ENCODE data around the gene TMTC4. TPM values are rescaled to one million over a fixed set of nuclear protein-coding genes. Genes with fewer than 3 reads are reported as not detected.
"Not testable (repeated sequence)": the region's sequence is repeated elsewhere in the genome, so short reads cannot be mapped to it uniquely, and the experiment has no call there.

Gene TMTC4
- total RNA-seq, 4 donors from 2014 or later = 12.5 to 28.5 (median 14.8) TPM

DNA sequence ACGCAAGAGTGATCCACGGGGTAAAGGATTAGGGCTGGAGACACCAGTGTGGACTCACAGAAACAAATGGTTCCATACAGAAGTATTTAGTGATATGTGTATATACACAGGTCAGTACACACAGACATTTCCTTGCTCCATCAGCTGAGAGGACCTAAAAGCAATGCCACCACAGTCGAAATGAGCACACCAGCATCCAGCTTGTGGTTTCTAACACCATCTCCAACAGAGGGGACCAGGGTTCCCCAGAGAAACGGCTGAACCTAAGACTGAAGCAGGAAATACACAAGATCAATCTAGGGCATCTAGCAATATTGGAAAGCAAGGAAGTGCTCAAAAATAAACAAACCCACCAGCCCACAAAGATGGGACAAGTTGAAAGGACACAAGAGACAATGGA, 93.6 kb downstream of the TMTC4 start:
- TF ChIP-seq POLR2A (IDR thresholded peaks at IDR 0.05) = no peak
- Histone ChIP-seq H3K9me3 (no peaks in the 10 kb centered on the region), H3K4me1 (no peaks in the 10 kb centered on the region), H3K36me3 (peaks cover 0 to 44% (median 0%) of the 10 kb centered on the region in 3 donors), H3K27ac (no peak overlapping the region), H3K4me3 (no peak overlapping the region), H3K27me3 (no peaks in the 10 kb centered on the region)
- WGBS, 2 donors = 96 to 99% methylated on average over 4 of the region's 4 CpGs
- no peak for DNase-seq (ENCODE audit: low spot score in 2 of 2)

DNA sequence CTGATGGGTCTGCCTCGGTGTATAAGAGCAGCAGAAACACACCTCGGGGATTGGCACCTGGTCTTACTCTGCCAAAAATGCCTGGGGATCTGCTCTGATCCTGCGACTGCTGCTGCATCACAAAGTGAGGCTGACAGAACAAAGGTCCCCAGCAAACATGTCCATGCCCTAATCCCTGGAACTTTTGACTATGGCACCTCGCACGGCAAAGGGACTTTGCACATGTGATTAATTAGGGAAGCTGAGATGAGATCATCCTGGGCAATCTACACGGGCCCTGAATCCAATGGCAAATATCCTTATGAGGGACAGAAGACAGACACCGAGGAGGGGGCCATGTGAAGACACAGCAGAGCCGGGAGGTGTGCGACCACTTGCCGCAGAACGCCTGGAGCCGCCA, 94.5 kb downstream of the TMTC4 start:
- Histone ChIP-seq H3K4me3 (no peak overlapping the region), H3K36me3 (peaks cover 0 to 44% (median 0%) of the 10 kb centered on the region in 3 donors), H3K4me1 (no peaks in the 10 kb centered on the region), H3K9me3 (no peaks in the 10 kb centered on the region), H3K27ac (no peak overlapping the region), H3K27me3 (no peaks in the 10 kb centered on the region)
- DNase-seq (ENCODE audit: low spot score in 2 of 2) = no peak
- TF ChIP-seq, protein P1, sequence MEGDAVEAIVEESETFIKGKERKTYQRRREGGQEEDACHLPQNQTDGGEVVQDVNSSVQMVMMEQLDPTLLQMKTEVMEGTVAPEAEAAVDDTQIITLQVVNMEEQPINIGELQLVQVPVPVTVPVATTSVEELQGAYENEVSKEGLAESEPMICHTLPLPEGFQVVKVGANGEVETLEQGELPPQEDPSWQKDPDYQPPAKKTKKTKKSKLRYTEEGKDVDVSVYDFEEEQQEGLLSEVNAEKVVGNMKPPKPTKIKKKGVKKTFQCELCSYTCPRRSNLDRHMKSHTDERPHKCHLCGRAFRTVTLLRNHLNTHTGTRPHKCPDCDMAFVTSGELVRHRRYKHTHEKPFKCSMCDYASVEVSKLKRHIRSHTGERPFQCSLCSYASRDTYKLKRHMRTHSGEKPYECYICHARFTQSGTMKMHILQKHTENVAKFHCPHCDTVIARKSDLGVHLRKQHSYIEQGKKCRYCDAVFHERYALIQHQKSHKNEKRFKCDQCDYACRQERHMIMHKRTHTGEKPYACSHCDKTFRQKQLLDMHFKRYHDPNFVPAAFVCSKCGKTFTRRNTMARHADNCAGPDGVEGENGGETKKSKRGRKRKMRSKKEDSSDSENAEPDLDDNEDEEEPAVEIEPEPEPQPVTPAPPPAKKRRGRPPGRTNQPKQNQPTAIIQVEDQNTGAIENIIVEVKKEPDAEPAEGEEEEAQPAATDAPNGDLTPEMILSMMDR (IDR thresholded peaks at IDR 0.05) = no peak
- TF ChIP-seq EP300 (IDR thresholded peaks at IDR 0.05) (no peak), POLR2A (IDR thresholded peaks at IDR 0.05) (no peak)
- WGBS, 2 donors = 92 to 95% methylated on average over 12 of the region's 12 CpGs

DNA sequence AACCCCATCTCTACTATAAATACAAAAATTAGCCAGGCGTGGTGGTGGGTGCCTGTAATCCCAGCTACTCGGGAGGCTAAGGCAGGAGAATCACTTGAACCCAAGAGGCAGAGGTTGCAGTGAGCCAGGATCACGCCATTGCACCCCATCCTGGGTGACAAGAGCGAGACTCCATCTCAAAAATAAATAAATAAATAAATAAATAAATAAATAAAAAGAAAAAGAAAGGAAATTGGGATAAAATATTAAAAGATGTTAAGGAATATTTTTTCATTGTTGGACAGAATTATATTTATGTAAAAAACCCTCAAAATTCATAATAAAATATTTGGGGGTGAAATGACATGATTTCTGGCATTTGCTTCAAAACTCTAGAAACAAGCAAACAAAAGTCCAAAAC, 97.4 kb downstream of the TMTC4 start:
- WGBS, 2 donors = 96 to 99% methylated on average over 4 of the region's 4 CpGs
- not testable (repeated sequence) for H3K9me3 ChIP-seq; H3K27me3 ChIP-seq; DNase-seq (ENCODE audit: low spot score in 2 of 2); H3K4me1 ChIP-seq; H3K27ac ChIP-seq; H3K4me3 ChIP-seq
- H3K36me3 ChIP-seq = peaks cover 0 to 36% (median 0%) of the 10 kb centered on the region in 3 donors

DNA sequence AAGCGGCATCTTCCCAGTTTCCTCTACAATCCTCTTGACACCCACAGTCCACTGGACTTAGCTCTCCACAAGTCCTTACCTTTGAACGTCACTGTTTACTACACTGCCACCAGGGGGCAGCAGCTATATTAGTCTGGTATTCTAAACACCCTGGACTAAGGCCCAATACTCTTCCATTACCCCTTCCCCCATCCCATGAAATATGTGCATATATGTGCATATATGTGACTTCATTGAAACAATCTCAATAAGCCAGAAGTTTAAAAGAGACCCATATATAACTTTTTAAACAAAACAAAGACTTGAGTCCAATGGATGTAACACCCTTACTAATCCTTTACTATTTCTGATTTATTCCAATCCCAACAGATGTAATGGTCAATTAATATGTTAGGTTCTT, 101.5 kb downstream of the TMTC4 start:
- Histone ChIP-seq H3K27ac (no peak overlapping the region), H3K4me1 (no peaks in the 10 kb centered on the region), H3K9me3 (no peaks in the 10 kb centered on the region), H3K4me3 (no peak overlapping the region), H3K36me3 (no peaks in the 10 kb centered on the region), H3K27me3 (no peaks in the 10 kb centered on the region)
- TF ChIP-seq POLR2A (IDR thresholded peaks at IDR 0.05) (no peak), EP300 (IDR thresholded peaks at IDR 0.05) (no peak)
- TF ChIP-seq, protein P1 (IDR thresholded peaks at IDR 0.05) = peak; percentile 46 to 66 (median 60)
- 38 to 51% methylated on average over 2 of the region's 2 CpGs for WGBS, 2 donors
- peak; percentile 33 to 67 for DNase-seq (ENCODE audit: low spot score in 2 of 2)

DNA sequence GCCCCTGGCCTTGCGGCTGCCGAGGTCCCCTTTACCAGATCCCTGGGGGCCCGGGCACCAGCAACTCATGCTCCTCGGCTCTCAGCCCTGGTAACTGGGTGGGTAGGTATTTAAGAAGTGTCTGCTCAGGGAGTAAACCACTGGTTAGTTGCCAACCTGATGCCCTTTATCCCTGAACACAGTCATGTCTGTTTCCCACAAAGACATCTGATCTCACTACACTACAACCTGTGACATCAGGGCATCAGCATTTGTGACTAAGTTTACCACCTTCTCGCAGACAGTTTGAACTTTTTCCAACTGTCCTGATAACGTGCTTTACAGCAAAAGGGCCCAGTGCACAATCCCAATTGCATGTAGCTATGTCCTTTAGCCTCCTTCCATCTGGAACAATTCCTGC, 108.1 kb downstream of the TMTC4 start:
- Histone ChIP-seq H3K36me3 (peaks cover 0 to 13% (median 0%) of the 10 kb centered on the region in 3 donors), H3K27ac (no peak overlapping the region), H3K9me3 (peaks cover 0 to 10% (median 0%) of the 10 kb centered on the region in 4 donors), H3K4me3 (no peak overlapping the region), H3K27me3 (no peaks in the 10 kb centered on the region), H3K4me1 (no peaks in the 10 kb centered on the region)
- WGBS, 2 donors = 89 to 92% methylated on average over 6 of the region's 6 CpGs
- TF ChIP-seq EP300 (IDR thresholded peaks at IDR 0.05) (no peak), POLR2A (IDR thresholded peaks at IDR 0.05) (no peak)
- TF ChIP-seq, protein P1 (IDR thresholded peaks at IDR 0.05) = no peak
- DNase-seq (ENCODE audit: low spot score in 2 of 2) = no peak

DNA sequence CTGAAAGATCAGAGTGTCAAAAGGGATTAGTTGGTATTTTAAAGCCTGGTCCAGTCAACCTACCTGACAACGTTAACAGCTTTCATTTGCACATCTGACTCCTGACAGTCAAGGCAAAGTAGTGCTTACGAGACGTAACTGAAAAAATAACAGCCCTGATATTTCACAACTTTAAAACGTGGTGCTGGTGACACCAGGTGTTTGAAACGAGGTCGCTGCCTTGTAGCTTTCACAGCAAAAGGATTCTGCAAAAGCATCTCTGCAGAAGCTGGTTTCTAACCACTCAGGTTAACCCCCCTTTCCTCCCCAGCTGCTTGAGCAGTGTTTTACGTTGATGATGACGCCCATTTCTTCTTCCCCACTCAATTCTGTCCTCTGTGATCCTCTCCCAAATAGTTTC, 109.3 kb downstream of the TMTC4 start:
- WGBS, 2 donors = 72% methylated on average over 8 of the region's 8 CpGs
- TF ChIP-seq EP300 (IDR thresholded peaks at IDR 0.05) = no peak
- no peak for TF ChIP-seq POLR2A (IDR thresholded peaks at IDR 0.05)
- TF ChIP-seq, protein P1 (IDR thresholded peaks at IDR 0.05) = no peak
- Histone ChIP-seq H3K27me3 (no peaks in the 10 kb centered on the region), H3K27ac (no peak overlapping the region), H3K9me3 (peaks cover 0 to 10% (median 0%) of the 10 kb centered on the region in 4 donors), H3K4me1 (no peaks in the 10 kb centered on the region), H3K4me3 (no peak overlapping the region), H3K36me3 (peaks cover 0 to 13% (median 0%) of the 10 kb centered on the region in 3 donors)
- no peak for DNase-seq (ENCODE audit: low spot score in 2 of 2)

Data from tibial nerve (tissue), 4 donors.